HG03378 (cell line): ENCODE data around the gene CARNS1.
A peak's percentile ranks its signal among the peaks of the same experiment; 100 is the strongest.
"Not testable (repeated sequence)": the region's sequence is repeated elsewhere in the genome, so short reads cannot be mapped to it uniquely, and the experiment has no call there.

Experiments
- ATAC-seq: cut with Tn5 transposase; IDR thresholded peaks from one replicate; pipeline ENCODE4 v1.9.1; 2021; ENCODE audit warnings: mild to moderate bottlenecking, moderate library complexity; ENCODE audit not compliant: unreplicated experiment

The CARNS1 gene

DNA sequence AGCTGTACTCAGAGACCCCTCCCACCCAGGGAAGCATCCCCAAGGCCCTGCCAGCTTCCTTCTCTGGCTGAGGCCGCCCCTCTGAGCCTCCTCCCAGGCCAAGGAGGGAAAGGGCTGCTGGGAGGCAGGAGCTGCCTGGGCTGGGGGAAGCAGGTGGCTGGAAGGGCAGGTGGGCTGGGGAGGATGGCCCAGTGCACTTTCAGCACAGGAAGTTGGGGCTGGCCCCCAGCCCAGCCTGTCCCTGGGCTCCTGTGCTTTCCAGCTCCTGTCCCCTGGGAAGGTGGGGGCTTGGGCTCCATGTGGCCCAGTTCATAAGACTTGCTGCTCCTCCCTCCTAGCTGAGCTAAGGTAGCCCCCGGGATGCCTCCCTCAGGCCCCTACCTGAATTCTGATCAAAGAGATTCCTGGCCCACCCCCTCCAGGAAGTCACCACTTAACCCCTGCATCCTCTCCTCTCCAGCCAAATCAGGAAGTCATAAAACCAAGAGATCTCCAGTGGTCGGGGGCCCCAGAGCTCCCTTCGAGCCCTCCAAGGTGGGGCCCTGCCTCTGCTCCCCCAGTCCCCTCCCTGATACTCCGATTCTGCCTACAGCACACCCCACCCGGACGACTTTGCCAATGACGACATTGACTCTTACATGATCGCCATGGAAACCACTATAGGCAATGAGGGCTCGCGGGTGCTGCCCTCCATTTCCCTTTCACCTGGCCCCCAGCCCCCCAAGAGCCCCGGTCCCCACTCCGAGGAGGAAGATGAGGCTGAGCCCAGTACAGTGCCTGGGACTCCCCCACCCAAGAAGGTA is 18.7 kb upstream of the CARNS1 start:
- ATAC-seq: no peak

DNA sequence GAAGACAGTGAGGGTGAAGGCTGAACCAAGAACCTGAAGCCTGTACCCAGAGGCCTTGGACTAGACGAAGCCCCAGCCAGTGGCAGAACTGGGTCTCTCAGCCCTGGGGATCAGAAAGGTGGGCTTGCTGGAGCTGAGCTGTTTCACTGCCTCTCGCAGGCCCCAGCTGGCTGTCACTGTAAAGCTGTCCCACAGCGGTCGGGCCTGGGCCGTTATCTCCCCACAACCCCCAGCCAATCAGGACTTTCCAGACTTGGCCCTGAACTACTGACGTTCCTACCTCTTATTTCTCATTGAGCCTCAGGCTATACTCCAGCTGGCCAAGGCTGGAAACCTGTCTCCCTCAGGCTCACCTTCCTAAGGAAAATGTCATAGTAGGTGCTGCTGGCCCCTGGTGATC is 17.9 kb upstream of the CARNS1 start:
- ATAC-seq: no peak

DNA sequence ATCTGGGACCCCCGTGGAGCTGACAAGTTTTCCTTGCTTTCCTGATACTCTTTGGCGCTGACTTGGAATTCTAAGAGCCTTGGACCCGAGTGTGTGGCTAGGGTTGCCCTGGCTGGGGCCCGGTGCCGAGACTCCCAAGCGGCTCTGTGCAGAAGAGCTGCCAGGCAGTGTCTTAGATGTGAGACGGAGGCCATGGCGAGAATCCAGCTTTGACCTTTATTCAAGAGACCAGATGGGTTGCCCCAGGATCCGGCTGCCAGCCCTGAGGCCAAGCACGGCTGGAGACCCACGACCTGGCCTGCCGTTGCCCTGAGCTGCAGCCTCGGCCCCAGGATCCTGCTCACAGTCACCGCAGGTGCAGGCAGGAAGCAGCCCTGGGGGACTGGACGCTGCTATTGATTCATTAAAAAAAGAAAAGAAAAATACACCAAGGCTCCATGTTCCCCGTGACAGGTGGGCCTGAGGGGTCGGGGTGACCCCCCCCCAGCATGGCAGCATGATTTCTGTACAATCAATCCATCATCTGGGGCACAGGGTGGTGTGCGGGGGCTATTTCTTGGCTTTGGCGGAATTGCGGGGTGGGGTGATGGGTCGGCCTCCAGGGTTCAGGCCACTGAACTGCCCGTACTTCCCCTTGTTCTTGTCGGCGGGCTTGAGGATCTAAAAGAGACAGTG is 17.4 kb upstream of the CARNS1 start:
- no peak for ATAC-seq

DNA sequence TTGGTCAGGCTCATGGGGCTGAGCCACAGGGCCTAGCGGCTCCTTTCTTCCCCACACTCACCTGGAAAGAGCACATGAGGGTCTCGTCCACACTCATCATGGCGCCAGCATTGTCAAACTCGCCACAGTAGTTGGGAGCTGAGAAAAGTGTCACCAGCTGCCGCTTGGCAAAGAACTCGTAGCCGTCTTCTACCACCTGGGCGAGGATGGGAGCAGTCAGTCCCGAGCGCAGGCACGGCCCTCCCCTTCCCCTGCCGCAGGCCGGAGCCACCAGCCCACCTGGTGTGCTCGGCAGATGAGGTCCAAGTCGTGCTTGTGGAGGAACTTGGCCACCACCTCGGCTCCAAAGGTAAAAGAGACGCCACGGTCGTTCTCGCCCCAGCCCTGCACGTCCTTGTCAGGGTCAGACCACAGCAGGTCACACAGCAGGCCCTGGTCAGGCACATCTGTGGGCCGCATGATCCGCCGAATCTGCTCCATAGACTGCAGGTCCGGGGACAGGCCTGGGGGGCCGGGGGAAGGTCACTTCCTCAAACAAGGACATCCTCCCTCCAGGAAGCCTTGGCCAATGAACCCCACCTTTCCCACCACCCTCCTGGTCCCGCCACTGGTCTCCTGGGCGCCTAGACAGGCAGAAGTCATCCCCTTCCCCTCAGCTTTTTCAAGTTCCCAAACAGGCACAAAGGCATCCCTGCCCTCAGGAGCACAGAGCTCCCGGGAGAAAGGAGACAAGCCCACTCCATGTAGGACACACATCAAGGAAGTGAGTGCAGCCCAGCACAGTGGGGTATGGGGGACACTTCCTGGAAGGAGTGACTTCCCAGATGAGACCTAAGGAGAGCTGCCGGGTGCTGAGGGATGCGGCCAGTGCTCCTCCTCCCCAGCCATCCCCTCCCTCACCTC is 16.6 kb upstream of the CARNS1 start:
- no peak for ATAC-seq

DNA sequence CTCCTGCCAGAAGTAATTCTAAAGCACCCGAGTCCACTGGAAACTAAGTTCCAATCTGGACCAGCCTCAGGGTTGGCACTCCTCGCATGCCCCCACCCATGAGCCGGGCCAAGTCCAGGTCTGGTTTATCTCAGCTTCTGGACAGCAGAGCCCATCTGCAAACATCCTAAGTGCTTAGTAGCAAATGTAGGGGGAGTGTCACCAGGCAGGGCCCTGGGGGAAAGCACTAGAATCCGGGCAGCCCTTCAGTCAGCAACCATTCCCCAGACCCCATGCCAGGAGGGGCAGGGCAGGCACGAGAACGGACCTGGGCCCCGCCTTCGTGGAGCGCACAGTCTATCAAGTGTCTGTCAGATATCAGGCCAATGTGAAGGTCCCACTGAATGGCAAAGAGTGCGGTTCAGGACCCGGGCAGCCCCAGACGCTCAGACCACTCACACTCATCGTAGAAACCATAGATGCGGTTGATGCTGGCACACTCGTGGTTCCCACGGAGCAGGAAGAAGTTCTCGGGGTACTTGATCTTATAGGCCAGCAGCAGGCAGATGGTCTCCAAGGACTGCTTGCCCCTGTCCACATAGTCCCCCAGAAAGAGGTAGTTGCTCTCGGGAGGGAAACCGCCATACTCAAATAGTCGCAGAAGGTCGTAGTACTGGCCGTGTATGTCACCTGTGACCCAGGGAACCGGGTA is 15.1 kb upstream of the CARNS1 start:
- ATAC-seq: no peak

DNA sequence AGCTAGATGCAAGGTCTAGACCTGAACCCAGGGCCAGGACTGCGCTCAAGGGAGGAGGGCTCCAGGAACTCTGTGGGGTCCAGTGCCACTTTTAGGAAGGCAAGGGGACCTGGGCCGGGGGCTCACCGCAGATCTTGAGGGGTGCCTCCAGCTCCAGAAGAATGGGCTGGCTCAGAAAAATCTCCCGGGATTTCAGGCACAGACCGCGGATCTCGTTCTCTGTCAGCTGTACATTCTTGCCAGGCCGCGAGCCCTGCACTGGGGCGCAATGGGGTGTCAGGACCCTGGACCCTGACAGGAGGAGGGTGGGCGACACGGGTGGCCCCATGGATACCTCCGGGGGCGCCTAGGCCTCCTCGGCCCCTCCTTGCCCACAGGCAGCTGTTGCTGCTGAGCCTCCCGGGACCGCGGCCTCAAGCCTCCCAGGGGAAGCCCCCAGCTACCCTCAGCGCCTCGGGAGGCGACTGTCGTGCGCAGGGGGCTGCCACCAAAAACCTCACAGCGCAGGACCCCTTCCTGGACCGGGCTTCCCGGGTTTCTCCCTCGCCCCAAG is 14.5 kb upstream of the CARNS1 start:
- ATAC-seq: peak; percentile 21

DNA sequence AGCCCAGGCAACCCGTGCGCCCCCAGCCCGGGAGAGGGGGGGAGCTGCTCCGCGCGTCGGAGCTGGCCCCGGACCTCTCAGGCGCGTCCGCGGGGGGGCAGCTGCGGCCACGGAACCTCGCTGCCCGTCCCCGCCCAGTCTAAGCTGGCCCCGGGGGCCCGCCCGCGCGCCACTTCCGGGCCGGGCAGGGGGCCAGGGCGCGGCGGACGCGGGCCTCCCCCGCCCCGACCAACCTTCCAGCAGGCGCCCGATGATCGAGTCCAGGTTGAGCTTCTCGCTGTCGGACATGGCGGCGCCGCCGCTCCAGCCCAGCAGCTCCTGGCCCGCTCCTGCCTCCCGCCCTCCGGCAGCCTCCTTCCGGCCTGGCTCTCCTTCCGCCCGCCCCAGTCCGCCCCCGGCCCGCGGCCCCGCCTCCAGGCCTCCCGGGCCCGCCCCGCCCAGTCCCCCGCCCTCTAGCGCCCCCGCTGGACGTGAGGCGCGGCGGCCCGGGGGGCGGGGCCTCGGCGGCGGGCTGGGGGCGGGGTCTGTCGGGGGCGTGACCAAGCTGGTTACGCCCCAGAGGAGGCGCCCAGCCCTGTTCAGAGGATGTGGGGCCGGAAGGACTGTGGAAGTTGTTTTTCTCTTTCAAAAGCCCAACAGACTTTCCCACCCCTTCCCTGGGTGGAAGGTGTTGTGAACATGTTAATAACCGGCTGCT is 13.8 kb upstream of the CARNS1 start, which contains the start of gene PPP1CA:
Gene PPP1CA (minus strand): TSS at position 364 of the 697 bp plus-strand sequence. CDS start 76 bp downstream, at position 288.
- ATAC-seq: peak; percentile 31

DNA sequence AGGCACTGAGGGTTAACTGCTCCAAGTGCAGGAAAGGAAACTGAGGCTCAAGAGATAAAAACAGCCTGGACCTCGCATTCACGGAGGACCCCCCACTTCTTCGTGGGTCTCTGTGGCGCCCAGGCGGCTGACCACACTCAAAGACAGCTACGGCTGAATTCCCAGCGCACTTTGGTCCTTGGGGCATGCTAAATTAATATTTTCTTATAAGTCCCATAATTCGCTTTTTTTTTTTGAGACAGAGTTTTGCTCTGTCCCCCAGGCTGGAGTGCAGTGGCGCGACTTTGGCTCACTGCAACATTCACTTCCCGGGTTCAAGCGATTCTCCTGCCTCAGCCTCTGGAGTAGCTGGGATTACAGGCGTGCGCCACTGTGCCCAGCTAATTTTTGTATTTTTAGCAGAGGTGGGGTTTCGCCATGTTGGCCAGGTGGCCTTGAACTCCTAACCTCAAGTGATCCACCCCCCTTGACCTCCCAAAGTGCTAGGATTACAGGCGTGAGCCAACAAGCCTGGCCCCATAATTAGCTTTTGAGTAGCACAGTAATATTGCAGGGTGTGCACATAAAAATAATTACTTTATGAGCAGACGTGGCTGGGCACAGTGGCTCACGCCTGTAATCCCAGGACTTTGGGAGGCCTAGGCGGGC is 13.2 kb upstream of the CARNS1 start:
- ATAC-seq: not testable (repeated sequence)

DNA sequence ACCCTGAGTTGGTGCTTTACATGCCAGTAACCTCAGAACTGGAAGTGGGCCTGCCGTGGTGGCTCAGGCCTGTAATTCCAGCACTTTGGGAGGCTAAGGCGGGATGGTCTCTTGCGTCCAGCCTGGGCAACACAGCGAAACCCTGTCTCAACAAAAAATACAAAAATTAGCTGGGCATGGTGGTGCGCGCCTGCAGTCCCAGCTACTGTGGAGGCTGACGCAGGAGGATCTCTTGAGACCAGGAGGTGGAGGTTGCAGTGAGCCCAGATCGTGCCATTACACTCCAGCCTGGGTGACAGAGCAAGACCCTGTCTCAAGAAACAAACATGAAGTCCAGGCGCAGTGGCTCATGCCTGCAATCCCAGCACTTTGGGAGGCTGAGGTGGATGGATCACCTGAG is 12.4 kb upstream of the CARNS1 start:
- not testable (repeated sequence) for ATAC-seq

DNA sequence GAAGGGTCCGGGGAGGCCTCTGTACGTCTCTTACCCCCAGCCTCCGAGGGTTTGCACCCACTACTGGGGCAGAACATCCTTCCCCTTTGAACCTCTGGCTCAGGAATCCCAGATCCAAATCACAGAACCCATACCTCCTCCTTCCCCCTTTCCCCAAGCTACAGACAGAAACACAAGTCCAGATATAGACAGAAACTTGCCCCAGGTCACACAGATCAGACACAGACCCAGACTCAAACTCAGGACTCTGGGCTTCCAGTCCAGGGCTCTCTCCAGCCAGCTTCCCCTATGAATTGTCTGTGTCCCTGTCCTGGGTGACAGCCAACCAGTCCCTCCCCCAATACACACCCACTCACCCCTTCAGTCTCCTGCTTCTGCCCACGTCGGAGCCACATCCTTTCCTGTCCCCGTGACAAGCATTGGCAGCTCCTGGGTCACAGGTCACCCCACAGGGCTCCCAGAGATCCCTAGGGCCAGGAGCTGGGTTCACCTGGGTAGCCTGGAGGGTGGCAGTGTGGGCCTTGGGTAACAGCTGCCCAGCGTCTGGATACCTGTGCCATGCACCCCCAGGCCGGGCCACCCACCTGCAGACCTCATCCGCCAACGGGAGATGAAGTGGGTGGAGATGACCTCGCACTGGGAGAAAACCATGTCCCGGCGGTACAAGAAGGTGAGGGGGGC is 10.8 kb upstream of the CARNS1 start:
- no peak for ATAC-seq

DNA sequence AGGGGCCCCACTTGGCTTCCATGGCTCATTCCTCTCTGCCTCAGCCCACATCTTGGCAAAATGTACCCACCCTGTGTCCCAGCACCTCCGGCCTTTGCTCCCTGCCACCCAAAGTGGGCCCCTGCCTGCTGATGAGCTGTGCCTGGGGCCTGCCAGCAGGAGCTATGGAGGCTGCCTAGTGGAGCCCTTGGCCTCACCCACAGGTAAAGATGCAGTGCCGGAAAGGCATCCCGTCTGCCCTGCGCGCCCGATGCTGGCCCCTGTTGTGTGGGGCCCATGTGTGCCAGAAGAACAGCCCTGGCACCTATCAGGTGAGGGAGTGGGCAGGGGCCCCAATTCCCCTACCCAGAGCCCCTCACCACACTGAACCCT is 10.3 kb upstream of the CARNS1 start:
- ATAC-seq: no peak

DNA sequence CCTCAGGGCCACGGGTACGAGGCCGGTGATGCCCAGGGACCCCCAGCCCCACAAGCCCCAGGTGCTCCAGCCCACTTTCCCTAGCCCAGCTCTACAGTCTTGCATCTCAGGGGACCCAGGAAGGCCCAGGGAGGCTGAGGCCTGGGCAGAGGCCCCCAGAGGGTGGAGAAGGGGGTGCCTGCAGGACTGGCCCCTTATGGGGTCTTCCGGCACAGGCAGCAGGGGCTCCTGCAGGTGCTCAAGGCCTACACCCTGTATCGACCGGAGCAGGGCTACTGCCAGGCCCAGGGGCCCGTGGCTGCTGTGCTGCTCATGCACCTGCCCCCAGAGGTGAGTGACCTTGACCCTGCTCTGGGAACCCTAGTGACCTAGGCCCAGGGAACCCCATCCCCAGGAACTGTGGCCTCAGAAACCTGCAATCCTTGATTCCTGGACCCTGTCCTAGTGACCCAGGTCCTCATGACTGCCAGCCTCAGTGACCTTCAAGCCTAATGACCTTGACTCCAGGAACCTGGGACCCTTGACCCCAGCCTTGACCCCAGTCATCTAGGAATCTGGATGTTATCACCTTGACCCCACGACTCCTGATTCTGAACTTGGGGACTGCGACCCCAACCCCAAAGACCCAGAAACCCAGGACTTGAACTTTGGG is 9.7 kb upstream of the CARNS1 start:
- no peak for ATAC-seq

DNA sequence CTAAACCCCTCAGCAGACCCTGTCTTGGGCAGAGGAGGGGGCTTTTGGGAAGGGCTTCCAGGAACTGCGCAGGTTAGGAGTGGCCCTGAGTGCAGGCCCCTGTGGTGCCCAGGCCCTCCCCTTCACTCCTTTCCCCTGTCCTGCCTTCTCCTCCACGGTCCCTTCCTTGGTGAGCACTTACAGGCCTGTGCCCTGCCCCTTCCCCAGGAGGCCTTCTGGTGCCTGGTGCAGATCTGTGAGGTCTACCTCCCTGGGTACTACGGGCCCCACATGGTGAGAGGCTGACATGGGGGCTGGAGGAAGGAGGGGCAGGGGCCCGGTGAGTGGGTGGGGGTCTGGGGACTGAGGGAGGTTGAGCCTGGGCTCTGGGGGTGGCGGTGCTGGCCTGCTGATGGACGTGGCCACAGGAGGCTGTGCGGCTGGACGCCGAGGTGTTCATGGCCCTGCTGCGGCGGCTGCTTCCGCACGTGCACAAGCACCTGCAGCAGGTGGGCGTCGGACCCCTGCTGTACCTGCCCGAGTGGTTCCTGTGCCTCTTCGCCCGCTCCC is 9.0 kb upstream of the CARNS1 start:
- ATAC-seq: no peak

DNA sequence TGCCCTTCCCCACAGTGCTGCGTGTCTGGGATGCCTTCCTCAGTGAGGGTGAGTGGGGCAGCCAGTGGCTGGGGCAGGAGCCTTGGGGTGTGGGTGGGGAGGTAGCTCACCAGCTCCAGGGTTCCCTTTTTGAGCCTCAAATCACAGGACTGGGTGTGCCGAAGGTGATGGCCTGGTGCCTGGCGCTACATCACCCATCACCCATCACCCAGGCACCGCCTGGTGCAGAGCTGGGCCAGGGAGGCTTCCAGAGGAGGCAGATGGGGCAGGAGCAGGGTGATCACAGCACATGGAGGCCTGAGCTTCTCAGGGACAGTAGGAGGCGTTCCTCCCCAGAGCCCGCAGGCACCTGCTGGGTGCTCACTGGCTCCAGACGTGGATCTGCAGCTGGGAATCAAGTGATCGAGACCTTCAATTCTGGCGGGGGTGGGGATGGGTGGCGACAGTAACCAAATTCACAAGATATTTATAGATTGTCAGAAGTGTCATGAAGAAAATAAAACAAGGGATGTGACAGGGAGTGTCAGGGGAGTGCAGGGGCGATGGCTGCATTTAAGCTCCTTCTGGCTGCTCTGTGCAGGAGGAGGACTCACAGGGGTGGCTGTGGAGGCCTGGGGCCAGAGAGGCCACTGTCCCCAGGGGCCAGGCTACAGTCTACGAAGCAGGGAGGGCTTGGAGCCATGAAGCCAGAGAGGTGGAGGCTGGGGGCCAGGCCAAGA is 8.3 kb upstream of the CARNS1 start:
- ATAC-seq: no peak

DNA sequence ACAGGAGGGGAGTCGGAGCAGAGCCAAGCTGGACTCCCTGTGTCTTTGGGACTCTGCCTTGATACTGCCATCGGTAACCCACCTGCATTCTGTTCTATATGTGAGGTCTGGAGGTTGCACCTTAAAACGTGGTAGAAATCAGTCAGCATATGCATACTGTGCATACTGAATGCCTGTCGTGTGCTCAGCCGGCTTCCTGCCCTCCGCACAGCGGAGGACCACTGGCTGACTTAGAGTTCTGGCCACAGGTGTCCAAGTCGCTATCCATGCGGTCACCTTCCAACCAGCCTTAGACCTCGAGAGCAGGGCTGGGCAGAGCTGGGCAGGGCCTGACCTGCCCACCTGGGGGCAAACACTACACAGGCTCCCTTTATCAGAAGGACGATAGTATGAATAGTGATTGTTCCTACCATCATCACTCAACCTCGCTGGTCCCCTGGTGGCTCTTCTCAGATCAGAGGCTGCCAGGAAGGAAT is 7.8 kb upstream of the CARNS1 start:
- ATAC-seq: no peak

DNA sequence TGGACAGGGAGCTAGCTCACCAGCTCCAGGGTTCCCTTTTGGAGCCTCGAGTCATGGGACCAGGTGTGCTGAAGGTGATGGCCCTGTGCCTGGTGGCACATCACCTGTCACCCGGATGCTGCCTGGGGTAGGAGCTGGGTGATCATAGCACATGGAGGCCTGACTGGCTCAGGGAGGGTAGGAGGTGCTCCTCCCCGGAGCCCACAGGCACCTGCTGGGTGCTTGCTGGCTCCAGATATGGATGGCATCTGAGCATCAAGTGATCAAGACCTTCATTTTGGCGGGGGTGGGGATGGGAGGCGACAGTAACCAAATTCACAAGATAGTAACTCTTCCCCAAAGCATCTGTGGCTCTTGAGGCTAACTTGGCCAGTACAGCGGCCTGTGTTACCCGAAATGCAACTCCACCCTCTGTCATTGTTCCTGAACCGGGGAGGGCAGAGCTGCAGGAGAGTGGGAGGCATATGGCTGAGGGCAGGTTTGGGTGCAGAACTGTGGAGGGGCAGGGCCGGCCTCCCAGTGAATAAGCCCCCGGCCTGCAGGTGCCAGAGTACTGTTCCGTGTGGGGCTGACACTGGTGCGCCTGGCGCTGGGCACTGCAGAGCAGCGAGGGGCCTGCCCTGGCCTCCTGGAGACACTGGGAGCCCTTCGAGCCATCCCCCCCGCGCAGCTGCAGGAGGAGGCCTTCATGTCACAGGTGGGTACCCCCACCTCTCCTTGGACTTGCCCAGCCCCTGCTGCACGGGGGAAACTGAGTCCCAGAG is 6.9 kb upstream of the CARNS1 start:
- no peak for ATAC-seq

DNA sequence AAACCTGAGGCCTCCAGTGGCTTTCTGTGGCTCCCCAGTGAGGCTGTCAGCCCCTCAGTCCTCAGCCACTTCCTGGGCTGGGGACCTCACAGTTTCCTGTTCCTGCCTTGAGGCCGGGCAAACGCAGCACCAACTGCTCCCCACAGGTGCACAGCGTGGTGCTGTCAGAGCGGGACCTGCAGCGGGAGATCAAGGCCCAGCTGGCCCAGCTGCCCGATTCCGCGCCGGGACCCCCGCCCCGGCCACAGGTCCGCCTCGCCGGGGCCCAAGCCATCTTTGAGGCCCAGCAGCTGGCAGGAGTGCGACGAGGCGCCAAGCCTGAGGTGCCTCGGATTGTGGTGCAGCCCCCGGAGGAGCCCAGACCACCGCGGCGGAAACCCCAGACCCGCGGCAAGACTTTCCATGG is 6.2 kb upstream of the CARNS1 start:
- ATAC-seq: no peak
